Measurements from ENCODE around the gene POU2AF1.

- TF ChIP-seq POLR2A (IDR thresholded peaks at IDR 0.05) (no peak), CTCF (IDR thresholded peaks at IDR 0.05) (no peak)
These were observed 51.0 kb downstream of the POU2AF1 start for GRCh38 chr11:111327908-111328624.
